Suprapubic skin (tissue), 4 donors: ENCODE data around the gene TUBG2. TPM values are rescaled to one million over a fixed set of nuclear protein-coding genes. Genes with fewer than 3 reads are reported as not detected.

Experiments
- DNase-seq, 2 donors: peaks; one replicate each; pipeline ENCODE4 v3.0.0-alpha.2; 2019; ENCODE audit warnings: low spot score in 2 of 2
- H3K27ac ChIP-seq: fragments of 200-600 bp; sonication (generic); one replicate; pipeline ENCODE4 v1.5.1; 2019
- H3K27me3 ChIP-seq: fragments of 200-600 bp; sonication (generic); one replicate; pipeline ENCODE4 v1.5.1; 2019
- H3K36me3 ChIP-seq: fragments of 200-600 bp; sonication (generic); one replicate; pipeline ENCODE4 v1.5.1; 2019
- H3K4me1 ChIP-seq: fragments of 200-600 bp; sonication (generic); one replicate; pipeline ENCODE4 v1.5.1; 2019
- H3K4me3 ChIP-seq: fragments of 200-600 bp; sonication (generic); one replicate; pipeline ENCODE4 v1.5.1; 2019; ENCODE audit warnings: mild to moderate bottlenecking
- H3K9me3 ChIP-seq: fragments of 200-600 bp; sonication (generic); one replicate; pipeline ENCODE4 v1.5.1; 2019
- CTCF ChIP-seq, 2 donors: fragments of 200-600 bp in 1 of 2; fragments of 450-650 bp in 1 of 2; sonication (generic) in 1 of 2; IDR thresholded peaks; one replicate each; pipeline ENCODE4 v1.5.1; 2016 to 2019; ENCODE audit warnings: antibody characterized with exemption in 2 of 2, mild to moderate bottlenecking in 1 of 2, moderate library complexity in 1 of 2
- EP300 ChIP-seq: sonication (generic); formaldehyde crosslinking; IDR thresholded peaks from one replicate; pipeline ENCODE4 v1.6.1; 2017; ENCODE audit warnings: antibody characterized with exemption
- POLR2A ChIP-seq, 2 donors: fragments of 450-650 bp; IDR thresholded peaks; one replicate each; pipeline ENCODE4 v1.6.1; 2017; ENCODE audit warnings: antibody characterized with exemption in 2 of 2, mild to moderate bottlenecking in 2 of 2, moderate library complexity in 2 of 2
- POLR2AphosphoS5 ChIP-seq, 3 donors: sonication (generic); formaldehyde crosslinking; IDR thresholded peaks; one replicate each; pipeline ENCODE4 v1.6.1; 2017; ENCODE audit warnings: antibody characterized with exemption in 3 of 3
- WGBS: methylation state at CpG from one replicate; pipeline ENCODE4 v1.1.5; 2018; 5-methylcytosine and 5-hydroxymethylcytosine counted together
- total RNA-seq, 4 donors: library from RNA; depleted of rRNA; stranded (reverse); fragments of >200 nt; gene quantifications; one replicate each; pipeline ENCODE4 v1.1.0, GENCODE V29; 2016

The TUBG2 gene
- total RNA-seq, 4 donors from 2014 or later: 10.9 to 32.3 (median 12.7) TPM

DNA sequence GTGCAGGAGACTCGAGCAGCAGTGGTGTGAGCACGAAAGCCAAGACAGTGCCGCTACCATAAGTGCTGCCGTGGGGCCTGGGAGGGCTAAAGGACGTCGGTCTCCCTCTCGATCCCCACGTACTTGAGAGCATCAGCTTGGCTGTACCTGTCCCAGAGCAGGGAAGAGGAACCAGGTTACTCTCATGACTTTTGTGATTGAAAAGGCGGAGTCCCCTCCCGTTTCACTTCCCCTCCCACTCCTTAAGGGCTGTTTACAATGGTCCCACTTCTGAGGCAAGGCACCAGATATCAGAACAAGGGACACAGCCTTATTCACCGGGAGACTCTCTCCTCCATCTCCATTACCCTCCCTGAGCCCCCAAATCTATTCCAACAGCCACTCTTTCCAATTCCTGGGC is 43.4 kb downstream of the TUBG2 start:
- H3K36me3 ChIP-seq: peaks cover 79% of the 10 kb centered on the region
- H3K4me3 ChIP-seq: no peak overlapping the region
- DNase-seq: peak in 1 of 2 donors; percentile 38
- WGBS: 83% methylated on average over 11 of the region's 11 CpGs
- H3K9me3 ChIP-seq: no peaks in the 10 kb centered on the region
- no peak for TF ChIP-seq POLR2AphosphoS5 (IDR thresholded peaks at IDR 0.05)
- TF ChIP-seq POLR2A (IDR thresholded peaks at IDR 0.05): no peak
- no peak for TF ChIP-seq EP300
- TF ChIP-seq CTCF (IDR thresholded peaks at IDR 0.05): no peak
- H3K4me1 ChIP-seq: no peaks in the 10 kb centered on the region
- no peaks in the 10 kb centered on the region for H3K27me3 ChIP-seq
- no peak overlapping the region for H3K27ac ChIP-seq

DNA sequence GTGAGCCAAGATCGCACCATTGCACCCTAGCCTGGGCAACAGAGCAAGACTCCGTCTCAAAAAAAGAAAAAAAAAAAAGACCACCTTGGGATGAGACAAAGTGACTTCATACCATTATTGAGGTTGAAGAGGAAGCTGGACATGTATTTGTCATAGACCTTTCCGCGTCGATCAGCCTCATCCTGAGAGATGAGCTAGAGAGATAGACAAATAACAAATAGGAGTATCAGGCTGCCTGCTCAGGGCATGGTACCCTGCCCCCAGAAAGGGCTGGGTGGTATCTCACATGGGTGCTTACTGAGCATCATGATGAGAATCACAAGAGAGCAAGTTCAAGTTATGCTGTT is 45.4 kb downstream of the TUBG2 start:
- H3K4me1 ChIP-seq: no peaks in the 10 kb centered on the region
- H3K9me3 ChIP-seq: no peaks in the 10 kb centered on the region
- peaks cover 98% of the 10 kb centered on the region for H3K36me3 ChIP-seq
- WGBS: 95% methylated on average over 5 of the region's 5 CpGs
- H3K27me3 ChIP-seq: no peaks in the 10 kb centered on the region
- DNase-seq: no peak
- TF ChIP-seq POLR2AphosphoS5 (IDR thresholded peaks at IDR 0.05) (no peak), EP300 (no peak)
- H3K27ac ChIP-seq: no peak overlapping the region
- no peak overlapping the region for H3K4me3 ChIP-seq

GRCh38 chr17:42704837-42705494 is 45.9 kb downstream of the TUBG2 start:
- peaks cover 100% of the 10 kb centered on the region for H3K36me3 ChIP-seq
- H3K9me3 ChIP-seq: no peaks in the 10 kb centered on the region
- H3K27me3 ChIP-seq: no peaks in the 10 kb centered on the region
- WGBS: 84% methylated on average over 8 of the region's 8 CpGs
- no peak for TF ChIP-seq EP300
- no peak for TF ChIP-seq POLR2AphosphoS5 (IDR thresholded peaks at IDR 0.05)
- TF ChIP-seq CTCF (IDR thresholded peaks at IDR 0.05): no peak
- TF ChIP-seq POLR2A (IDR thresholded peaks at IDR 0.05): no peak
- no peak overlapping the region for H3K27ac ChIP-seq
- DNase-seq: peak in 1 of 2 donors; percentile 10
- no peaks in the 10 kb centered on the region for H3K4me1 ChIP-seq
- H3K4me3 ChIP-seq: no peak overlapping the region

- no peak overlapping the region for H3K4me3 ChIP-seq
- H3K9me3 ChIP-seq: no peaks in the 10 kb centered on the region
- H3K27me3 ChIP-seq: no peaks in the 10 kb centered on the region
- no peak overlapping the region for H3K27ac ChIP-seq
- no peaks in the 10 kb centered on the region for H3K4me1 ChIP-seq
- peaks cover 100% of the 10 kb centered on the region for H3K36me3 ChIP-seq
- TF ChIP-seq POLR2AphosphoS5 (IDR thresholded peaks at IDR 0.05) (no peak), POLR2A (IDR thresholded peaks at IDR 0.05) (no peak), EP300 (no peak)
- DNase-seq: peak in 1 of 2 donors; percentile 43
- WGBS: 80% methylated on average over 5 of the region's 5 CpGs
These were observed 47.6 kb downstream of the TUBG2 start for GRCh38 chr17:42706732-42707131.

DNA sequence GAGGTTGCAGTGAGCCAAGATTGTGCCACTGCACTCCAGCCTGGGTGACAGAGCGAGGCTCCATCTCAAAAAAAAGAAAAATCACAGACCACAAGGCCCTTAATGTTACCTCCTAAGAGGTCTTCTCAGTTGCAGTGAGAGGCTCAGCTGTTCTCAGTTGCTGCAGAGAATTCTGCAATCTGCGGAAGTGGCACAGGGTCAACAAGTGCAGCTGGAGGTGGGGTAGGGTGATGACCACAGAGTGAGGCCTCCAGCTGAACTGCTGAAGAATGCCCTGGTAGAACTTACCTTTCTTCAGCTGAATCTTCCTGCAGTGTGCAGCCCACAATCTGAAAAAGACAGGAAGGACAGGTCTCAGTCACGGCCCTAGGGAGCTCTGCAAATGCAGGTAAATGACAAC is 49.5 kb downstream of the TUBG2 start:
- no peaks in the 10 kb centered on the region for H3K27me3 ChIP-seq
- no peaks in the 10 kb centered on the region for H3K9me3 ChIP-seq
- 89% methylated on average over 3 of the region's 3 CpGs for WGBS
- DNase-seq: peak in 1 of 2 donors; percentile 17
- no peaks in the 10 kb centered on the region for H3K4me1 ChIP-seq
- H3K36me3 ChIP-seq: peaks cover 100% of the 10 kb centered on the region
- H3K4me3 ChIP-seq: no peak overlapping the region
- TF ChIP-seq POLR2A (IDR thresholded peaks at IDR 0.05) (no peak), CTCF (IDR thresholded peaks at IDR 0.05) (no peak), EP300 (no peak), POLR2AphosphoS5 (IDR thresholded peaks at IDR 0.05) (no peak)
- H3K27ac ChIP-seq: no peak overlapping the region

DNA sequence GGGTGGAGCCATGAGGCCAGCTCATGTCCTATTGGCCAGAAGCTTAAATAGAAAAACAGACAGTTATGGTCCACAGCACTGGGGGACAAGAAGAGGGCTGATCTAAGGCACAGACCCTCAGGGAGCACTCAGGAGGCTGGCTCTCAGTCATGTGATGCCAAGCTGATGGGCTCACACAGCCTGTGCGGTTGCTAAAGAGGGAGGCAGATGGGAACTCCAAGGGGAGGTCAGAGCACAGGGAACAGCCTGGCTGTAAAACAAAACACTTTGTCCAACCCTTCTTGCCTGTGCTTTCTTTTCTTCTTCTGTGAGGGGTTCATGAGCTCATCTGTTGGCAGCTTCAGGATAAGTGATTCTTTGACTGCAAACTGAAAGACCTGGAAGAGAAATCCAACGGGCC is 50.5 kb downstream of the TUBG2 start:
- H3K27ac ChIP-seq: no peak overlapping the region
- WGBS: 91% methylated on average over 2 of the region's 2 CpGs
- TF ChIP-seq POLR2AphosphoS5 (IDR thresholded peaks at IDR 0.05) (no peak), EP300 (no peak), CTCF (IDR thresholded peaks at IDR 0.05) (no peak), POLR2A (IDR thresholded peaks at IDR 0.05) (no peak)
- no peaks in the 10 kb centered on the region for H3K27me3 ChIP-seq
- H3K36me3 ChIP-seq: peaks cover 93% of the 10 kb centered on the region
- H3K4me1 ChIP-seq: no peaks in the 10 kb centered on the region
- DNase-seq: peak in 1 of 2 donors; percentile 19
- H3K4me3 ChIP-seq: no peak overlapping the region
- no peaks in the 10 kb centered on the region for H3K9me3 ChIP-seq

Other genes starting within 250 kb of the TUBG2 start
- 100 to 1,000 TPM; 153 to 224 (median 182) TPM for gene CAVIN1, start 236.0 kb upstream of the TUBG2 start, total RNA-seq
- gene ATP6V0A1, start 200.4 kb upstream of the TUBG2 start, total RNA-seq: 100 to 1,000 TPM; 102 to 194 (median 142) TPM
- gene NAGLU, start 123.0 kb upstream of the TUBG2 start, total RNA-seq: 10 to 100 TPM; 19.8 to 40.1 (median 30.4) TPM
- 1 to 10 TPM; 1.2 to 8.8 (median 3.2) TPM for gene HSD17B1, start 106.4 kb upstream of the TUBG2 start, total RNA-seq
- gene COASY, start 97.1 kb upstream of the TUBG2 start, total RNA-seq: 10 to 100 TPM; 41.1 to 54.0 (median 46.0) TPM
- 10 to 100 TPM; 34.7 to 62.5 (median 44.3) TPM for gene MLX, start 92.2 kb upstream of the TUBG2 start, total RNA-seq
- gene PSMC3IP, start 81.6 kb upstream of the TUBG2 start, total RNA-seq: 1 to 10 TPM; 2.3 to 4.0 (median 3.6) TPM
- gene RETREG3, start 49.9 kb upstream of the TUBG2 start, total RNA-seq: 10 to 100 TPM; 87.9 to 97.0 (median 91.1) TPM
- 10 to 100 TPM; 28.6 to 55.3 (median 54.2) TPM for gene TUBG1, start 49.6 kb upstream of the TUBG2 start, total RNA-seq
- gene PLEKHH3, start 17.7 kb downstream of the TUBG2 start, total RNA-seq: 10 to 100 TPM; 38.7 to 58.4 (median 45.3) TPM
- gene CCR10, start 22.6 kb downstream of the TUBG2 start, total RNA-seq: 1 to 10 TPM in 2 of 4 donors, under 1 TPM in 2; 0.29 to 1.2 (median 0.85) TPM
- gene CNTNAP1, start 23.2 kb downstream of the TUBG2 start, total RNA-seq: 1 to 10 TPM in 3 of 4 donors, under 1 TPM in 1; 0.79 to 3.3 (median 1.2) TPM
- 100 to 1,000 TPM in 1 of 4 donors, 10 to 100 TPM in 3; 33.2 to 105 (median 51.0) TPM for gene EZH1, start 85.8 kb downstream of the TUBG2 start, total RNA-seq
- 10 to 100 TPM in 3 of 4 donors, 1 to 10 TPM in 1; 5.2 to 21.8 (median 14.7) TPM for gene RAMP2, start 101.9 kb downstream of the TUBG2 start, total RNA-seq
- gene VPS25, start 114.2 kb downstream of the TUBG2 start, total RNA-seq: 10 to 100 TPM; 49.1 to 66.5 (median 59.0) TPM
- 1 to 10 TPM in 1 of 4 donors, under 1 TPM in 2, not detected in 1; 0.40 to 1.1 (median 0.98) TPM for gene WNK4, start 121.3 kb downstream of the TUBG2 start, total RNA-seq
- 10 to 100 TPM; 32.7 to 59.1 (median 49.5) TPM for gene COA3, start 139.4 kb downstream of the TUBG2 start, total RNA-seq
- under 1 TPM in 1 of 4 donors, not detected in 3; 0.42 TPM for gene CNTD1, start 139.6 kb downstream of the TUBG2 start, total RNA-seq
- 100 to 1,000 TPM in 3 of 4 donors, 10 to 100 TPM in 1; 81.3 to 133 (median 104) TPM for gene BECN1, start 165.0 kb downstream of the TUBG2 start, total RNA-seq
- 100 to 1,000 TPM in 1 of 4 donors, 10 to 100 TPM in 3; 47.0 to 106 (median 82.8) TPM for gene PSME3, start 174.1 kb downstream of the TUBG2 start, total RNA-seq
- gene AOC2, start 185.3 kb downstream of the TUBG2 start, total RNA-seq: 1 to 10 TPM in 3 of 4 donors, under 1 TPM in 1; 0.64 to 5.5 (median 2.1) TPM
- gene AOC3, start 191.9 kb downstream of the TUBG2 start, total RNA-seq: 10 to 100 TPM in 2 of 4 donors, 1 to 10 TPM in 2; 7.6 to 12.7 (median 11.0) TPM
- not detected for gene G6PC1, start 241.5 kb downstream of the TUBG2 start, total RNA-seq